HG03342 (cell line): ENCODE data around the gene RPS2.
"Not testable (repeated sequence)": the region's sequence is repeated elsewhere in the genome, so short reads cannot be mapped to it uniquely, and the experiment has no call there.

Experiments used
- ATAC-seq: cut with Tn5 transposase; IDR thresholded peaks from one replicate; pipeline ENCODE4 v1.9.1; 2021; ENCODE audit warnings: mild to moderate bottlenecking, moderate library complexity; ENCODE audit not compliant: unreplicated experiment

Gene RPS2

GRCh38 chr16:1942810-1943726 is 21.6 kb downstream of the RPS2 start, which contains the start of gene MSRB1:
Gene MSRB1, minus strand, starts transcription at chr16:1943199. Its CDS starts 43 bp downstream, at chr16:1943156.
- peak; percentile 89 for ATAC-seq

GRCh38 chr16:1942047-1942809 is 22.4 kb downstream of the RPS2 start:
- ATAC-seq, result no peak

DNA sequence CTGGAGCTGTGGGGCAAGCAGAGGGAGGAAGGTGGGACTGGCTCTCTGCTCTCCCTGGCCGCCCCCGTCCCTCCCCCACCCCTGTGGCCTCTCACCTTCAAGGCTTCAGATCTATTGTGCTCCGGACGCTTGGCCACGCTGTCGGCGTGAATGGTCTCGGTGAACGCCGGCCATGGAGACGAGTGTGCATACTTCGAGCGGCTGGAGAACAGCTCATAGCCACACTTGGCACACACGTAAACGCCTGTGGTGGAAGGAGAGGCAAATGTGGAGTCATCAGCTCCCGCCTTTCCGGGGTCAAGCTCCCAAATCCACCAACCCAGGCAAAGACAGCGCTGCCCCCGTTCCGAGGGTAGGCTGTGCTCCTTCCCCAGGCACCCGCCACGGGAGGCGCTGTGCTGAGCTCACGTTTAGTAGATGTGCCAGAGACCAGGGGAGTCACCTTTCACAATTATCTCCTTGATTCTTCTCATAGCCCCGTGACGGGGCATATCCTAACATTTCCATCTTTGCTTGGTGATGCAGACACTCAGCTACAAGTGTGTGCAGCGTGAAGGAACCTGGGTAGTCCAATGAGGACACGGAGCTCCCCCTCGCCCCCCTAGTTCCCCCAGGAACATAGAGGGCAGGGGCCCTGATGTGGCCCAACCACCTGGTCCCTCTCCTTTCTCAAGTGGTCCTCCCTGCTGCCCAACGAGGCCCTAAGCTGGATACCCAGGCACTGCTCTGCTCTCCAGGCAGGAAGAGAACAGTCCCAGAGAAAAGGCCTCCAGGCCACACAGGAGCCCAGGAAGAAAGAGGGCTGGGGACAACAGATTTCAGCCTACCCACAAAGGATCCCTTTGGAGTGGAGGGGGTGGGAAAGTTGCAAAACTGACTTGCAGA is 23.2 kb downstream of the RPS2 start:
- no peak for ATAC-seq

DNA sequence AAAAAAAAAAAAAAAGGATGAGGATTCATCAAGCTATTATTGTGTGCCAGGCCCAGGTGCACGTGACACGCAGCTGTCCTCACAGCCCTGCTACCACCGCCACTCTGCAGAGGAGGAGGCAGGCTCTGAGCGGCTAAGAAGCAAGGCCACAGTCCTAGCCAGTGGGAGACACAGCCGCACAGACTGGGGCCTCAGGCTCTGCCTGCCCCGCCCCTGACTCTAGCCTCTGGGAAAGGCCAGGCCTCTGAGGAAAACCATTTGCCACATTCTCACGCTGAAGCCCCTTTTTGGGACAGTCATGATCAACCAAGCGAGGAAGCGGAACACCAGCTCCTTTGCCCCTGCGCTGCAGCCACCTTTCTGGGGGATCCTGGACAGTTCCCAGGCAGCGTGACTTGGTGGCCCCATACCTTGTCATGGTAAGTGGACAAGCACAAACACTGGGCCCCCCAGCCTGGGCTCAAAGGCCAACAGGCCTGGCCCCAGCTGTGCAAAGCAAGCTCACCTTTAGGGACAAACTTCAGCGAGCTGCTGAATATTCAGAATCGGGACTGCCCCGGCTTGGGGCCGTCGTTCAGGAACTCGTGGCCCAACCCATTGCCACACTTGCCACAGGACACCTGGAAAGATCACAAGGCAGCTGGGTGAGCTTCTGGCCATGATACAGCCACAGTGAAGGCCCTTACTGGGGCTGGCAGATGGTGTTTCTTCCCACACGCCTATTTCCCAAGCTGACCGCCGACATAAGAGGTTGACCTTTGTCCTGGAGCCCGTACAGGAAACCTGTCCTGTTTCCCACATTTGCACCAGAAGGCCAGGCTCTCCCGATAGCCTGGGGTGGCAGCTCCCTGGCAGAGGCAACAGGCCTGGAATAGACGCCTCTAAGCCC is 24.1 kb downstream of the RPS2 start:
- ATAC-seq, result no peak

DNA sequence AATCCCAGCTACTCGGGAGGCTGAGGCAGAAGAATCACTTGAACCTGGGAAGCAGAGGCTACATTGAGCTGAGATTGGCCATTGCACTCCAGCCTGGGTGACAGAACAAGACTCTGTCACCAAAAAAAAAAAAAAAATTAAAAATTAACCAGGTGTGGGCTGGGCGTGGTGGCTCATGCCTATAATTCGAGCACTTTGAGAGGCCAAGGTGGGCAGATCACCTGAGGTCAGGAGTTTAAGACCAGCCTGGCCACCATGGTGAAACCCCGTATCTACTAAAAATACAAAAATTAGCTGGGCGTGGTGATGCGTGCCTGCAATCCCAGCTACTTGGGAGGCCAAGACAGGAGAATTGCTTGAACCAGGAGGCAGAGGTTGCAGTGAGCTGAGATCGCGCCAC is 24.8 kb downstream of the RPS2 start:
- ATAC-seq, result not testable (repeated sequence)

- no peak for ATAC-seq
Observed at GRCh38 chr16:1938910-1939309, 25.7 kb downstream of the RPS2 start.

DNA sequence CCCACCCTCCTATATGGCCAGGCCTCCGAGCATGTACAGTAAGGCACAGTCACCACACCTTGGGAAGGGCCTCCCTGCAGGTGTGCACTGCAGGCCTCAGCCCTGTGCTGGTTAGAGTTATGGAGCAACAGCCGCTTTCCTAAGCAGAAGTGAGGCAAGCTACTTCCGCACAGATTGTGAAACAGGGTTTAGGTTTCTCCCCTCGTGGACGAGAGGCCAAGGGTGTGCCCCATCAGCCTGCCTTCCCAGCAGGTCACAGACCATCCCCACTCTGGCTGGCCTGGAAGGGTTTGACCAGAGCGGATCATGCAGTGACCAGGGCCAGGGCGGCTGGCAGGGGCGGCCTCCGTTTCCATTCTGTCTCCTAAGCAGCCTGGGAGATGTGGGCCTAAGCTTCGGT is 26.3 kb downstream of the RPS2 start:
- ATAC-seq, result no peak

DNA sequence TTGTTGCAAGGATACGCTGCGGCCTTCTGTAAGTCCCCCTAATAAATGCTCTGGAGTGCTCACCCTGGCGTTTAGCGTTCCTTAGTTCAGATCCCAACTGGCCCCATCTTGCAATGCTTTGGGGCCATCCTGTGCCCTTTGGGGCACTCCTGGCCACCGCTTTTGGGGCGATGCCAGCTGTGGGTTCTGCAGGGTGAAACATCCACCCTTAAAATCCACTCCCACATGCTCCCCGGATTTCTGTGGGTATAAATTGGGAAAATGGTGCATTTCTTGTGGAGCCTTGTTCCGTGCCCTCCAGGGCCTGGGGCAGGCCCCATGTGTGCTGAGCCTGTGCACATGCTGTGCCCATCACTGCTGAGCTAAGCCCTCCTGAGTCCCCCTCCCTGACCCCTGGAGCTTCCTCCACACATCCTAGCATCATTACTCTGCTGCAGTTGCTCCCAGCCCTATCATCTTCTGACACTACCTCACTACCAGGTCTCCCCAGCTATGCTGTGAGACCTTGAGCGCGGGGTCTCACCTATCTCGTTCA is 27.6 kb downstream of the RPS2 start:
- ATAC-seq, result no peak

- no peak for ATAC-seq
Observed at GRCh38 chr16:1933097-1933661, 31.4 kb downstream of the RPS2 start.

DNA sequence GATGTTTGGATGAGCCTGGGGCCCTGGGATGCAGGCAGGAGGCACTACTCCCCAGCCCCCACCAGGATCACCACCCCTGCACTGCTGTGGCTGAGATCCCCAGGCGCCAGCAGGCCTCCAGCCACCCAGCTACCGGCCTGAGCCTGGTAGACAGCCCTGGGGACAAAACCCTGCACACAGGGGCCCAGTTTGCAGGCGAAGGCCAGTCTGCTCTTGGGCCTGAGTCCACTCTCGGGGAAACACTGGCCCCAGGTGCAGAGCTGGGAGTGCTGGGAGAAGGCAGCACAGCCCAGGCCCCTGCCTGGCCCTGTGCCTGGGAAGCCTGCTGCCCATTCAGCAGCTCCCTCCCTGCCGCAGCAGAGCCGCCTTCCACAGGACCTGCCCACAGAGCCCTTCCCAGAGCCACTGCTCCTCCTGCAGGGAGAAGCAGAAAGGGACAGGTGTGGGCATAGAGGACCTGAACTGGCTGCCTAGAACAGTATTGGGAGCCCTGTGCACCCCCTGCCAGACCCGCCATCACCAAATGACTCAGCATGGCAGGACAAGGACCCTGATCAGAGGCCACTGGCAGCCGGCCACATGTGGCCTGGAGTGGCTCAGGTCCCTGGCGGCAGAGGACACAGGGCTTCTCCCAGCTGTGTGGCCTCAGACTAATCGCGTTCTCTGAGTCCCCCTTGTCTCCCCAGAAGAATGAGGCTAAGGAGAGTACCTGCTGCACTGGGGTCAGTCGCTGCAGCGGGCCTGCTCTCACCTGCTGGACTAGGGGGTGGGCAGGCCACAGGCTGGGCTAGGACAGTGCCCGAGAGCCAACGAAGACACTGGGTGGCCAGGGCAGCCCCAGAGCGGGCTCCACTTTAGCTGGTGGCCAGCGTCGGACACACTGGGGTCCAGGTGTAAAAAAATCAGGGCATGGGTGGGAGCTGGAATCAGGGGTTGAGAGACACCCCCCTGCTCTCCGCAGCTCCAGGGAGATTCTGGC is 32.3 kb downstream of the RPS2 start:
- no peak for ATAC-seq

- ATAC-seq, result no peak
Observed at GRCh38 chr16:1930338-1930720, 34.3 kb downstream of the RPS2 start.

- peak; percentile 87 for ATAC-seq
Observed at GRCh38 chr16:1929578-1930337, 34.9 kb downstream of the RPS2 start.

GRCh38 chr16:1929105-1929504 is 35.5 kb downstream of the RPS2 start:
- no peak for ATAC-seq

- no peak for ATAC-seq
Observed at GRCh38 chr16:1926271-1926670, 38.4 kb downstream of the RPS2 start.

DNA sequence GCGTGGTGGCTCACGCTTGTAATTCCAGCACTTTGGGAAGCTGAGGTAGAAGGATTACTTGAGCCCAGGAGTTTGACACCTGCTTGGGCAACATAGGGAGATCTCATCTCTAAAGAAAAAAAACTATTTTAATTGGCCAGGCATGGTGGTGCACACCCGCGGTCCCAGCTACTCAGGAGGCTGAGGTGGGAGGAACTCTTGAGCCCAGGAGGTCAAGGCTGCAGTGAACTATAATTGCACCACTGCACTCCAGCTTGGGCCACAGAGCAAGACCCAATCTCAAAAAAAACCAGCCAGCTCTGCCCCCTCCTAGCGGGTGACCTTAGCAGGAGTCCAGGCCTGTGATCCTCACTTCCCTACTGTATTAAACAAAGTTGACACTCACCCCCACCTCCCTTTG is 40.5 kb downstream of the RPS2 start:
- no peak for ATAC-seq

GRCh38 chr16:1923299-1924034 is 41.2 kb downstream of the RPS2 start:
- ATAC-seq, result no peak

- no peak for ATAC-seq
Observed at GRCh38 chr16:1922357-1922756, 42.3 kb downstream of the RPS2 start.
